SK-N-SH (cell line): ENCODE data around the gene PDE6B. TPM values are rescaled to one million over a fixed set of nuclear protein-coding genes. Genes with fewer than 3 reads are reported as not detected.
"Not testable (repeated sequence)": the region's sequence is repeated elsewhere in the genome, so short reads cannot be mapped to it uniquely, and the experiment has no call there.

Source experiments
- CTCF ChIA-PET: fragments of 300-600, 350-600 bp; formaldehyde crosslinking; extraction: SDS; loops from one replicate; lab custom pipeline; 2021; lab: Yijun Ruan, JAX
- POLR2A ChIA-PET: fragments of 350-600 bp; sonication (Branson Sonifier 250); formaldehyde crosslinking; extraction: SDS; loops from one replicate; lab custom pipeline; 2020; ENCODE audit warnings: antibody characterized with exemption, inconsistent platforms; lab: Yijun Ruan, JAX
- DNase-seq: peaks from one replicate; pipeline ENCODE4 v3.0.0; 2012
- H2AFZ ChIP-seq: fragments of 200-600 bp; sonication (generic); 2 replicates; pipeline ENCODE4 v1.8.1; 2016; ENCODE audit warnings: antibody characterized with exemption, mild to moderate bottlenecking, low read depth
- H3F3A ChIP-seq: fragments of 200-600 bp; sonication (generic); replicated peaks from 2 replicates; pipeline ENCODE3; 2016; ENCODE audit warnings: antibody characterized with exemption, mild to moderate bottlenecking; ENCODE audit not compliant: insufficient read depth
- H3K27ac ChIP-seq, 2 experiments: fragments of 200-500 bp in 1 of 2; fragments of 200-600 bp in 1 of 2; sonication (Bioruptor generic) in 1 of 2; sonication (generic), shearing (Covaris generic) in 1 of 2; 2 replicates each; pipeline versions ENCODE4 v1.5.1 to v1.6.1; 2014 to 2016; ENCODE audit warnings: low read depth in 2 of 2, inconsistent platforms in 1 of 2, low read length in 1 of 2, mild to moderate bottlenecking in 1 of 2, mixed read lengths in 1 of 2
- H3K27me3 ChIP-seq: fragments of 200-600 bp; sonication (generic), shearing (Covaris generic); 2 replicates; pipeline ENCODE4 v1.6.1; 2016; ENCODE audit warnings: mixed run types; ENCODE audit not compliant: insufficient read depth
- H3K36me3 ChIP-seq, 2 experiments: fragments of 200-500 bp in 1 of 2; fragments of 200-600 bp in 1 of 2; sonication (Bioruptor generic) in 1 of 2; sonication (generic) in 1 of 2; replicated peaks in 1 of 2; 2 replicates each; pipeline versions ENCODE3 to v1.5.1; 2014 to 2016; ENCODE audit warnings: low read length in 1 of 2, mild to moderate bottlenecking in 1 of 2; ENCODE audit not compliant: insufficient read depth in 2 of 2, control insufficient read depth in 1 of 2
- H3K4me1 ChIP-seq, 2 experiments: fragments of 200-500 bp in 1 of 2; fragments of 200-600 bp in 1 of 2; sonication (Bioruptor generic) in 1 of 2; sonication (generic), shearing (Covaris generic) in 1 of 2; 2 replicates each; pipeline versions ENCODE4 v1.5.1 to v1.6.1; 2014 to 2016; ENCODE audit warnings: low read depth in 1 of 2, low read length in 1 of 2, mixed run types in 1 of 2; ENCODE audit not compliant: insufficient read depth in 2 of 2, control insufficient read depth in 1 of 2
- H3K4me2 ChIP-seq: fragments of 200-600 bp; sonication (generic), shearing (Covaris generic); 2 replicates; pipeline ENCODE4 v1.6.1; 2017; ENCODE audit warnings: mixed run types
- H3K4me3 ChIP-seq, 2 experiments: fragments of 200-500 bp in 1 of 2; fragments of 200-600 bp in 1 of 2; sonication (Bioruptor generic) in 1 of 2; sonication (generic), shearing (Covaris generic) in 1 of 2; 2 replicates each; pipeline versions ENCODE4 v1.5.1 to v1.8.1; 2014 to 2016; ENCODE audit warnings: low read depth in 2 of 2, inconsistent platforms in 1 of 2, low read length in 1 of 2, mild to moderate bottlenecking in 1 of 2, mixed read lengths in 1 of 2, moderate library complexity in 1 of 2
- H3K79me2 ChIP-seq: fragments of 200-600 bp; sonication (generic); 2 replicates; pipeline ENCODE4 v1.8.1; 2017; ENCODE audit warnings: mild to moderate bottlenecking; ENCODE audit not compliant: insufficient read depth
- H3K9ac ChIP-seq: fragments of 200-600 bp; sonication (generic); 2 replicates; pipeline ENCODE4 v1.6.1; 2017; ENCODE audit warnings: mixed run types
- H3K9me2 ChIP-seq: fragments of 200-600 bp; sonication (generic); 2 replicates; pipeline ENCODE4 v1.6.1; 2017; ENCODE audit warnings: mixed run types
- H3K9me3 ChIP-seq: fragments of 200-600 bp; sonication (generic); 2 replicates; pipeline ENCODE4 v1.6.1; 2017; ENCODE audit warnings: mixed run types, mild to moderate bottlenecking, moderate library complexity
- H4K20me1 ChIP-seq: fragments of 200-600 bp; sonication (generic); 2 replicates; pipeline ENCODE4 v1.6.1; 2017; ENCODE audit warnings: mild to moderate bottlenecking, mixed run types; ENCODE audit not compliant: insufficient read depth
- CHD2 ChIP-seq: fragments of 150-350 bp; IDR thresholded peaks from 2 replicates; pipeline ENCODE4 v1.6.1; 2018; ENCODE audit warnings: low read length; ENCODE audit not compliant: partially characterized antibody
- ELF1 ChIP-seq: IDR thresholded peaks from 2 replicates; pipeline ENCODE4 v1.4.0; 2012
- EP300 ChIP-seq, 2 experiments: IDR thresholded peaks; 2 replicates each; pipeline versions ENCODE4 v1.4.0 to v1.6.1; 2012; ENCODE audit warnings: borderline replicate concordance in 1 of 2, low read depth in 1 of 2, low read length in 1 of 2
- FOXJ3 ChIP-seq: sonication (generic); formaldehyde crosslinking; IDR thresholded peaks from 2 replicates; pipeline ENCODE4 v1.5.1; 2020; ENCODE audit warnings: mild to moderate bottlenecking, missing genetic modification reagents
- IRF3 ChIP-seq: fragments of 150-350 bp; IDR thresholded peaks from 2 replicates; pipeline ENCODE4 v1.6.1; 2016; ENCODE audit warnings: mild to moderate bottlenecking, low read depth, low read length
- MEF2A ChIP-seq: IDR thresholded peaks from 2 replicates; pipeline ENCODE4 v1.4.0; 2012; ENCODE audit warnings: low read depth, borderline replicate concordance
- MXI1 ChIP-seq: IDR thresholded peaks from 2 replicates; pipeline ENCODE4 v1.6.1; 2012; ENCODE audit warnings: mild to moderate bottlenecking, low read depth, low read length, improper control_type of control experiment
- NFIC ChIP-seq: IDR thresholded peaks from 2 replicates; pipeline ENCODE4 v1.4.0; 2012; ENCODE audit warnings: borderline replicate concordance
- NRF1 ChIP-seq: IDR thresholded peaks from 2 replicates; pipeline ENCODE4 v1.6.1; 2012; ENCODE audit warnings: low read depth, mild to moderate bottlenecking, low read length
- RFX5 ChIP-seq: IDR thresholded peaks from 2 replicates; pipeline ENCODE4 v1.6.1; 2012; ENCODE audit warnings: mild to moderate bottlenecking, improper control_type of control experiment, low read length
- RXRA ChIP-seq: IDR thresholded peaks from 2 replicates; pipeline ENCODE4 v1.4.0; 2012; ENCODE audit warnings: low read depth, mild to moderate bottlenecking, borderline replicate concordance
- SIN3A ChIP-seq: IDR thresholded peaks from 2 replicates; pipeline ENCODE4 v1.6.1; 2012; ENCODE audit warnings: low read depth, mild to moderate bottlenecking, low read length, moderate library complexity, borderline replicate concordance
- TCF12 ChIP-seq: IDR thresholded peaks from 2 replicates; pipeline ENCODE4 v1.4.0; 2012
- USF1 ChIP-seq: IDR thresholded peaks from 2 replicates; pipeline ENCODE4 v1.4.0; 2012; ENCODE audit warnings: low read depth, borderline replicate concordance
- WGBS: methylation state at CpG from one replicate; pipeline ENCODE4 v1.1.6; 2017; ENCODE audit warnings: low lambda C conversion rate; 5-methylcytosine and 5-hydroxymethylcytosine counted together
- polyA plus RNA-seq, 3 experiments: library from polyadenylated mRNA; depleted of rRNA; stranded (reverse); fragments of >200 nt; gene quantifications; 2 replicates each; pipeline ENCODE4 v1.2.3, GENCODE V29; 2012
- TF ChIP-seq, protein P1 (sequence below): fragments of 150-350 bp; IDR thresholded peaks from 2 replicates; pipeline ENCODE4 v1.6.1; 2017; ENCODE audit warnings: antibody characterized with exemption, low read length, low read depth, borderline replicate concordance
- TF ChIP-seq, protein P2 (sequence below): IDR thresholded peaks from 2 replicates; pipeline ENCODE4 v1.6.1; 2012; ENCODE audit warnings: mild to moderate bottlenecking, low read depth, low read length, moderate library complexity
- TF ChIP-seq, protein P3 (sequence below): IDR thresholded peaks from 2 replicates; pipeline ENCODE4; 2012

The PDE6B gene
- polyA plus RNA-seq, 1 of the 3 experiments (the other 2 are of a cell fraction), result 1.2 TPM

DNA sequence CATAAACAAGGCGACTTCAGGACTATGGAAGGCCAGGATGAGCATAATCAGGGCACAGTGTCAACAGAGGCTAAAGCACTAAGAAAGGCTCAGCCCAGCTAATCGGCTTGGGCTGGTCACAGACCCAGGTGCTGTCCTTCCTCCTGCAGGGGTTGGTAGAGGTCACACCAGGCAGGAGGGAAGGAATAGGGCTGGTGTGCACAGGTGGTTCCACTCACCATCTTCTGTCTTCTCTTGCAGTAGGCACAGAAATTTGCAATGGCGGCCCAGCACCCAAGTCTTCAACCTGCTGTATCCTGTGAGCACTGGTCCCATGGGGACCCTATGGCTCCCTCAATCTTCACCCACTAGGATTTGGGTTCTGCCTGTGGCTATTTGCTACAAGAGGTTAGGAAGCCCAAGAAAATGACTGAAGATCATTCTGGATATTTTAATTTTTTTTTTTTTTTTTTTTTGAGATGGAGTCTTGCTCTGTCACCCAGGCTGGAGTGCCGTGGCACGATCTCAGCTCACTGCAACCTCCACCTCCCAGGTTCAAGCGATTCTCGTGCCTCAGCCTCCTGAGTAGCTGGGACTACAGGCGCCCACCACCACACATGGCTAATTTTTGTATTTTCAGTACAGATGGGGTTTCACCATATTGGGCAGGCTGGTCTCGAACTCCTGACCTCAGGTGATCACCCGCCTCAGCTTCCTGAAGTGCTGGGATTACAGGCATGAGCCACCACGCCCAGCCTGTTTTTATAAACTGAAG is 44.6 kb downstream of the PDE6B start:
- H3K27me3 ChIP-seq, H3F3A ChIP-seq, H3K27ac ChIP-seq, H3K9me3 ChIP-seq, H3K4me3 ChIP-seq, H3K9me2 ChIP-seq, H3K4me2 ChIP-seq, H4K20me1 ChIP-seq, H3K9ac ChIP-seq, H2AFZ ChIP-seq, DNase-seq: not testable (repeated sequence)
- Histone ChIP-seq H3K36me3 (peaks cover 13 to 18% of the 10 kb centered on the region in 2 experiments), H3K4me1 (peaks cover 0 to 18% of the 10 kb centered on the region in 2 experiments; a peak in 1 of 4 replicates), H3K79me2 (peaks cover 19% of the 10 kb centered on the region)
- 95% methylated on average over 10 of the region's 11 CpGs for WGBS
- POLR2A ChIA-PET, result interaction anchor here (1.8 kb wide), 1 partner anchor 10 kb away, joined by 6 read pairs; no protein-coding TSS in a partner anchor
- CTCF ChIA-PET, result interaction anchor here (0.6 kb wide), 1 partner anchor 14 kb away, joined by 3 read pairs; no protein-coding TSS in a partner anchor

- Histone ChIP-seq H4K20me1 (no peaks in the 10 kb centered on the region), H3F3A (no peaks in the 10 kb centered on the region), H3K4me1 (peaks cover 6 to 17% of the 10 kb centered on the region in 2 experiments; a peak in 1 of 4 replicates), H3K4me3 (no peak overlapping the region), H3K4me2 (no peak overlapping the region), H3K79me2 (peaks cover 28% of the 10 kb centered on the region), H3K9me3 (no peaks in the 10 kb centered on the region), H3K36me3 (peaks cover 13 to 18% of the 10 kb centered on the region in 2 experiments), H3K9ac (no peak overlapping the region), H3K27ac (no peak overlapping the region), H2AFZ (no peak overlapping the region), H3K27me3 (no peaks in the 10 kb centered on the region), H3K9me2 (no peaks in the 10 kb centered on the region)
- TF ChIP-seq, protein P1, sequence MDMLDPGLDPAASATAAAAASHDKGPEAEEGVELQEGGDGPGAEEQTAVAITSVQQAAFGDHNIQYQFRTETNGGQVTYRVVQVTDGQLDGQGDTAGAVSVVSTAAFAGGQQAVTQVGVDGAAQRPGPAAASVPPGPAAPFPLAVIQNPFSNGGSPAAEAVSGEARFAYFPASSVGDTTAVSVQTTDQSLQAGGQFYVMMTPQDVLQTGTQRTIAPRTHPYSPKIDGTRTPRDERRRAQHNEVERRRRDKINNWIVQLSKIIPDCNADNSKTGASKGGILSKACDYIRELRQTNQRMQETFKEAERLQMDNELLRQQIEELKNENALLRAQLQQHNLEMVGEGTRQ, result no peak
- no peak for TF ChIP-seq USF1
- no peak for TF ChIP-seq ELF1
- no peak for TF ChIP-seq SIN3A
- TF ChIP-seq EP300 (IDR thresholded peaks at IDR 0.05; ENCODE audit: borderline replicate concordance in 1 of 2, low read depth in 1 of 2, low read length in 1 of 2), result no peak
- TF ChIP-seq NFIC, result no peak
- TF ChIP-seq MEF2A, result no peak
- TF ChIP-seq CHD2, result no peak
- TF ChIP-seq RXRA, result no peak
- no peak for TF ChIP-seq NRF1
- TF ChIP-seq RFX5, result no peak
- TF ChIP-seq, protein P2, sequence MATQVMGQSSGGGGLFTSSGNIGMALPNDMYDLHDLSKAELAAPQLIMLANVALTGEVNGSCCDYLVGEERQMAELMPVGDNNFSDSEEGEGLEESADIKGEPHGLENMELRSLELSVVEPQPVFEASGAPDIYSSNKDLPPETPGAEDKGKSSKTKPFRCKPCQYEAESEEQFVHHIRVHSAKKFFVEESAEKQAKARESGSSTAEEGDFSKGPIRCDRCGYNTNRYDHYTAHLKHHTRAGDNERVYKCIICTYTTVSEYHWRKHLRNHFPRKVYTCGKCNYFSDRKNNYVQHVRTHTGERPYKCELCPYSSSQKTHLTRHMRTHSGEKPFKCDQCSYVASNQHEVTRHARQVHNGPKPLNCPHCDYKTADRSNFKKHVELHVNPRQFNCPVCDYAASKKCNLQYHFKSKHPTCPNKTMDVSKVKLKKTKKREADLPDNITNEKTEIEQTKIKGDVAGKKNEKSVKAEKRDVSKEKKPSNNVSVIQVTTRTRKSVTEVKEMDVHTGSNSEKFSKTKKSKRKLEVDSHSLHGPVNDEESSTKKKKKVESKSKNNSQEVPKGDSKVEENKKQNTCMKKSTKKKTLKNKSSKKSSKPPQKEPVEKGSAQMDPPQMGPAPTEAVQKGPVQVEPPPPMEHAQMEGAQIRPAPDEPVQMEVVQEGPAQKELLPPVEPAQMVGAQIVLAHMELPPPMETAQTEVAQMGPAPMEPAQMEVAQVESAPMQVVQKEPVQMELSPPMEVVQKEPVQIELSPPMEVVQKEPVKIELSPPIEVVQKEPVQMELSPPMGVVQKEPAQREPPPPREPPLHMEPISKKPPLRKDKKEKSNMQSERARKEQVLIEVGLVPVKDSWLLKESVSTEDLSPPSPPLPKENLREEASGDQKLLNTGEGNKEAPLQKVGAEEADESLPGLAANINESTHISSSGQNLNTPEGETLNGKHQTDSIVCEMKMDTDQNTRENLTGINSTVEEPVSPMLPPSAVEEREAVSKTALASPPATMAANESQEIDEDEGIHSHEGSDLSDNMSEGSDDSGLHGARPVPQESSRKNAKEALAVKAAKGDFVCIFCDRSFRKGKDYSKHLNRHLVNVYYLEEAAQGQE, result no peak
- no peak for TF ChIP-seq FOXJ3 (CRISPR knock-in tag)
- TF ChIP-seq TCF12, result no peak
- TF ChIP-seq, protein P3, sequence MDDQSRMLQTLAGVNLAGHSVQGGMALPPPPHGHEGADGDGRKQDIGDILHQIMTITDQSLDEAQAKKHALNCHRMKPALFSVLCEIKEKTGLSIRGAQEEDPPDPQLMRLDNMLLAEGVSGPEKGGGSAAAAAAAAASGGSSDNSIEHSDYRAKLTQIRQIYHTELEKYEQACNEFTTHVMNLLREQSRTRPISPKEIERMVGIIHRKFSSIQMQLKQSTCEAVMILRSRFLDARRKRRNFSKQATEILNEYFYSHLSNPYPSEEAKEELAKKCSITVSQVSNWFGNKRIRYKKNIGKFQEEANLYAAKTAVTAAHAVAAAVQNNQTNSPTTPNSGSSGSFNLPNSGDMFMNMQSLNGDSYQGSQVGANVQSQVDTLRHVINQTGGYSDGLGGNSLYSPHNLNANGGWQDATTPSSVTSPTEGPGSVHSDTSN, result no peak
- TF ChIP-seq IRF3, result no peak
- TF ChIP-seq MXI1, result no peak
- ChIA-PET POLR2A (interaction anchor here (1.8 kb wide), 1 partner anchor 8 kb away, joined by 6 read pairs; no protein-coding TSS in a partner anchor), CTCF (interaction anchor here (0.8 to 1.4 kb wide), 3 partner anchors 9 to 13 kb away, joined by 3 to 4 read pairs (median 3); no protein-coding TSS in a partner anchor)
- WGBS, result 100% methylated on average over 2 of the region's 3 CpGs
- no peak for DNase-seq
Observed at GRCh38 chr4:671769-672168, 46.4 kb downstream of the PDE6B start.
